T-helper 1 cell treated with Interleukin-12 subunit alpha and Interleukin-12 subunit beta and Interleukin-4 antibody, amounts not matched to agents 30 ng/mL and 1 ng/mL, for 36 hours (primary cell): ENCODE measurements around the gene CHST3. TPM values are rescaled to one million over a fixed set of nuclear protein-coding genes. Genes with fewer than 3 reads are reported as not detected.
"Not testable (repeated sequence)": the region's sequence is repeated elsewhere in the genome, so short reads cannot be mapped to it uniquely, and the experiment has no call there.

ENCODE experiments used
- intact Hi-C: fragments of 100-400 bp; cut with micrococcal nuclease; formaldehyde crosslinking; loops from one replicate; pipeline ENCODE4 v1.15.1; 2024
- total RNA-seq: library from RNA; stranded (reverse); gene quantifications from 2 replicates; pipeline ENCODE4 v1.2.3, GENCODE V29; 2022

Gene CHST3
- total RNA-seq, 1 donor from 2014 or later, result not detected

DNA sequence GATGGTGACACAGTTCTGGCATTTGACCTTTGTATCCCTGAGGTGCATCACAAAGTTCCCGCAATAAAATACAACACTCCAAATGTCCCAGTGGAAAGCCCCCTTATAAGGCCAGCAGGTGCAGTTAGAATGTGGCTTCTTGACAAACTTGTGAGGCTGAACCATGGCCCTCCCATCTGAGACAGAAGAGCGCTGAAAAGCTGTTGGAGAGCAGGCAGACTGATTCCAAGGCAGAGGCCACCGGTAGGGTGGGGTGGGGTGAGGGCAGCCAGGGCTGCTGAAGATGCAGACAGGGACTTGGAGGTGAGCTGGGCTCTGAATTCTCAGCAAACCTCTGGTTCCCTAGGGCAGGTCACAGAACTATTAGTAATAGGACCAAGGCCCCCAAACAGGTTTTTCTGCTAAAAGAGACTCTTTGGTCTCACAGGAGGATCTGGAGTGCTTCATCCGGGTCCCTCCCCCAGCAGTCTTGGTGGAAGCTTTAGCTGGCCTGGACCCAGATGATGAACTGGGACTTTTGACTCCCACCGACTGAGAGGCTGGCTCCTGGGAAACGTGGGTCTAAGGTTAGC lies 15.6 kb upstream of the CHST3 start:
- intact Hi-C loops, result no loop called here

GRCh38 chr10:71950683-71951082 lies 13.5 kb upstream of the CHST3 start:
- intact Hi-C loops, result loop anchor here (10.0 kb wide), 1 partner anchor 264 kb away; the partner anchor contains the start of genes ANAPC16 and ASCC1

GRCh38 chr10:71952745-71953144 lies 11.4 kb upstream of the CHST3 start:
- intact Hi-C loops, result loop anchor here (10.0 kb wide), 1 partner anchor 262 kb away; the partner anchor contains the start of genes ANAPC16 and ASCC1

DNA sequence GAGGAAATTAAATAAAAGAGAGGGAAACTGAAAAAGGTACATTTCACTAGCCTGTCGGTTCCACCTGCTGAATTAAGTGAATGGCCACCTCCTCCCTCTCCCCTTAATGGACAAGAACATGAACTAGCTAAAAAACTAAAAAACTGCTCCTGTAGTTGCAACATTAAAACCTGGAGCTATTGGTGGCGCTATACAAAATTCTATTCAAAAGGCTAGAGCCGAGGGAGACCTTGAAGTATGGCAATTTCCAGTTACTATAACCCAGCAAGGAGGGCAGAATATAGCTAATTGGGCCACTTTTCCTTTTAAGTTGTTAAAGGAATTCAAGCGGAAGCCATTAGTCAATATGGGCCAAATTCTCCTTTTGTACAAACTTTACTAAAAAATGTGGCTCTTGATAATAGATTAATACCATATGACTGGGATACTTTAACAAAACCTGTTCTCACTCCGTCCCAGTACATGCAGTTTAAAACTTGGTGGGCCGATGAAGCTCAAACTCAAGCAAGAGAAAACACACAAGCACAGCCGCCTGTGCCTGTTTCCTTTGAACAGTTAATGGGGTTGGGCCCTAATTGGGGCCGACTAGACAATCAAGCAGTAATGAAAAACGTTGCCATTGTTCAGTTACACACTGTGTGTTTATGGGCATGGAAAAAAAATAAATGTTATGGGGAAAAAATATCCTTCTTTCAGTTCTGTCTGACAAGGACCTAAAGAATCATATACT lies 6.5 kb upstream of the CHST3 start:
- intact Hi-C loops, result loop anchor here (10.0 kb wide), 1 partner anchor 257 kb away; the partner anchor contains the start of genes ANAPC16 and ASCC1

DNA sequence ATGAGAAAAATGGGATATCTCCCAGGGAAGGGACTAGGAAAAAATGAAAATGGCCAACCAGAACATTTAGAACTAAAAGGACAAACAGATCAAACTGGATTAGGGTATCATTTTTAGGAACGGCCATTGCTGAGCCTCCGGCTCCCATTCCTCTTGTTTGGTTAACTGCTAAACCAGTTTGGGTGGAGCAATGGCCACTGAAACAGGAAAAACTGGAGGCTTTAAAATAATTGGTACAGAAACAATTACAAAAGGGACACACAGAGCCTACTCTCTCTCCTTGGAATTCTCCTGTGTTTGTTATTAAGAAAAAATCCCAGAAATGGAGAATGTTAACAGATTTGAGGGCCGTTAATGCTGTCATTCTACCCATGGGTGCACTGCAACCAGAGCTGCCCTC lies 4.7 kb upstream of the CHST3 start:
- intact Hi-C loops, result loop anchor here (10.0 kb wide), 1 partner anchor 255 kb away; the partner anchor contains the start of genes ANAPC16 and ASCC1

- intact Hi-C loops, result no loop called here
Observed at GRCh38 chr10:71961831-71962230, 2.4 kb upstream of the CHST3 start.

- intact Hi-C loops, result no loop called here
Observed at GRCh38 chr10:71962901-71963300, 1.3 kb upstream of the CHST3 start.

- intact Hi-C loops, result no loop called here
Observed at GRCh38 chr10:71963351-71964097, 671 bp upstream of the CHST3 start.

- intact Hi-C loops, result no loop called here
Observed at GRCh38 chr10:71964743-71965515, 734 bp downstream of the CHST3 start.

DNA sequence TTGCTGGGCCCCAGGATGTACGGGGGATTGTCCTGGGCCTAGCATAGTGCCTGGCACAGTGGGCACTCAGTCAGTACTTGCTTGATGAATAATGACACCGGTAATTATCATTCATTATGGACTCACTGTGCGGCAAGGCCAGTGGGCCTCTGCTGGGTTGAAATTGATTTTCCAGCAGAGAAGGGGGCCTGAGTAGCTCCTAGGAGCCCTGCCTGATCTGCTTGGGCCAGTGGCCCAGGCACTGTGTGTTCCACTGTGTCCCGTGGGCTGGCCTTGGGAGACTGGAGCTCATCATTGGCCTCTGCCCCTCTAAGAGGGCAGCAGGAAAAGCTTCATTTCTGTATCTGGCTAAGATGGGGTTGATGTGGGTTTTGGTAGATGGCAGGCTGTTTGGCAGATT lies 1.4 kb downstream of the CHST3 start:
- intact Hi-C loops, result no loop called here

GRCh38 chr10:71966046-71967004 lies 2.1 kb downstream of the CHST3 start:
- intact Hi-C loops, result no loop called here

- intact Hi-C loops, result not testable (repeated sequence)
Observed at GRCh38 chr10:71967958-71968357, 3.8 kb downstream of the CHST3 start.

- intact Hi-C loops, result no loop called here
Observed at GRCh38 chr10:71968553-71969474, 4.6 kb downstream of the CHST3 start.

DNA sequence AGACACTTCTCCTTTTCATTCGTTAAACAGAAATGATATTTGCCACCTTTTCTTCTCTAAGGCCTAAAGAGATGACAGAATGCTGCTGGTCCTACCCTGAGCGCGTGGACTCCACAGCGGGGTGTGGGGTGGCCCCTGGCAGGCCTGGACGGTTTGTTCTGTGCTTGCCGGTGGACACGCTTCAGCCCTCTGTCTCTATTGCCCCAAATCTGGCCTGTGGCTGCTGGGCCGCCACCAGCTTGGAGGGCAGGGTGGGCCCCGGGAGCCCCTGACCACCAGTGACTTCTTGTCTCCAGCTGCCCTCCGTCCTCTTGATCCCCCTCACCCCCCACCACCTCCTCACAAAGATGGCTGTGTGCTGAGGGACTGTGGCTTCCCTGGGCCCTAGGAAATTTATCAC lies 5.7 kb downstream of the CHST3 start:
- intact Hi-C loops, result no loop called here

DNA sequence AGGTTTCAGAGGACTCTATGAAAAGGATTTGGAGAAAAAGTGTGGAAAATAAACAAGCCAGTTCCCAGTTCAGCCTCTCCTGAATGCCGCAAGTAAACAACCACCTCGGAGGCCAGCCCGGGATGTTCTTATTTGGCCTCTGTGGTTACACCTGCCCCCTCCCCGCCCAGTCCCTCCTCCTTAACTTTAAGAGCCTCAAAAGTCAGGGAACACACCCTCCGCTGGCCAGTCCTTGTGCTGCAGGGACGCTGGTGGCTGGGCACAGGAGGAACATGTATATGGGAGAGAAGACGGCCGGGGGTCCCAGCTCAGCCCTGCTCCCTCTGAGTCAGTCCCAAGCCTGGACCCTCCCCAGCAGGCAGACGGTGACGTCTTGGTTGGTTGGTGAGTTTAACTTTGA lies 6.1 kb downstream of the CHST3 start:
- intact Hi-C loops, result no loop called here

DNA sequence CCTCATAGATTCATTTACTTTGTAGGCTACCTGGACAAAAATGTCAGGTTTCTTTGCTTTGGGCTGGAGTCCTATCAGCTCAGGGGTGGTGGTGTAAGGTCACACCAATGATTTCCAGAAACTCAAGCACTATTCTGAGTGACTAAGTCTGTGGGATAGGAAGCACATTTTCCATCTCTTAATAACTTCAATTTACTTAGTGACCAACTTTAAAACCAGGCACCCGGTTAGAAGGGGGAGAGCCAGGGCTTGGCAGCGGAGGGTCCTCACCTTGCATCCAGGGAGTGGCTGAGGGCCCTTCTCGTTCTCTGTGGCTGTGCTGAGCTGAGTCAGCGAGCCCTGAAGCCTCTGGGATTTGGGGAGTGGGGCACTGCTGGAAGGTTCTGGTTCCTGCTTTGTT lies 6.7 kb downstream of the CHST3 start:
- intact Hi-C loops, result no loop called here

GRCh38 chr10:71971311-71971731 lies 7.1 kb downstream of the CHST3 start:
- intact Hi-C loops, result no loop called here

DNA sequence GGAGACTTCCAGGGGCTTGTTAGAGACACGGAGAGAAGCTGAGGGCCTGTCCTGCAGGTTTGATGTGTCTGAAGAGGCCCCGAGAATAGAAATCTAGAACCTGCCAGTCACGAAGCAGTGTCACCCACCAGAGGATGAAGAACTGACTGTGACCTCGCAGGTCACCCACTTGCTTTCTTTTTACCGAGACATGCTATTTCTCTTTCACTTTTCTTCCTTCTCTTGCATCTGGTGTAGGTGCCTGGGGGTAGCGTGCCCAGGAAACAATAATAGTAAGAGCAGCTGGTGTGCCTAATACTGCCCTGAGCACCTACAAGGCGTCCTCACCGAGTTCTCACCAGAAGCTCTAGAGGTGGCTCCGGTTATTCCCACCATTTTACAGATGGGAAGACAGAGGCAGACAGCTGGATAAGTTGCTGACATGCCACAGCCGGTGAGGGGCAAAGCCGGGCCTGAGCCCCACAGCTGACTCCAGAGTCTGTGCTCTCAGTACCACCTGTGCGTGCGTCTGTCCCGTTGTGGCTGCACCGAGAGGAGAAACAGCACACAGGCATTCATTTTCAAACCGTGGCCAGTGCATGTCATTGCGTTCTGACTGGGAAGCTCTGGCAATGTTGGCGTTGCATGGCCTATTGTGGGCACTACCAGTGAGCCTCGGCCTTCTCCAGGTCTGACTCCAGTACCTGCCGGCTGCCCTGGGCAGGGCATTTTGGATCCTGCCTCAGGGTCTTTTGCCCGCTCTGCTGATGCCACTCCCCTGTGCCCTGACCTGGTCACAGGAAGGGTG lies 7.8 kb downstream of the CHST3 start:
- intact Hi-C loops, result no loop called here
